PFSK-1 (cell line): ENCODE measurements around the gene INSYN1.

ENCODE experiments used
- FOXP2 ChIP-seq: optimal IDR thresholded peaks from 2 replicates; pipeline ENCODE3; 2011; ENCODE audit warnings: borderline replicate concordance, control low read depth, inconsistent platforms; ENCODE audit not compliant: insufficient read depth; ENCODE audit errors: extremely low read length, extremely low read depth
- POLR2AphosphoS5 ChIP-seq: IDR thresholded peaks from 2 replicates; pipeline ENCODE4 v1.6.1; 2012; ENCODE audit warnings: low read depth, mild to moderate bottlenecking, control low read depth, low read length, moderate library complexity
- REST ChIP-seq, 2 experiments: IDR thresholded peaks; 2 replicates each; pipeline versions ENCODE4 v1.6.1 to v1.8.0; 2011 to 2012; ENCODE audit warnings: low read depth in 2 of 2, low read length in 2 of 2, control low read depth in 1 of 2, inconsistent platforms in 1 of 2, mild to moderate bottlenecking in 1 of 2, moderate library complexity in 1 of 2; ENCODE audit not compliant: insufficient read depth in 1 of 2
- SIN3A ChIP-seq: IDR thresholded peaks from 2 replicates; pipeline ENCODE4 v1.6.1; 2012; ENCODE audit warnings: mild to moderate bottlenecking, low read length, moderate library complexity, borderline replicate concordance; ENCODE audit not compliant: insufficient read depth
- TAF1 ChIP-seq: IDR thresholded peaks from 2 replicates; pipeline ENCODE4 v1.6.1; 2012; ENCODE audit warnings: low read length, control low read depth, borderline replicate concordance; ENCODE audit not compliant: insufficient read depth

Gene INSYN1

GRCh38 chr15:73784291-73784690, 31.1 kb upstream of the INSYN1 start:
- TF ChIP-seq POLR2AphosphoS5 (no peak), TAF1 (no peak), FOXP2 (no peak), SIN3A (no peak), REST (IDR thresholded peaks at IDR 0.05; ENCODE audit: insufficient read depth in 1 of 2, low read depth in 2 of 2, low read length in 2 of 2) (no peak)

GRCh38 chr15:73782344-73782959, 29.3 kb upstream of the INSYN1 start:
- no peak for TF ChIP-seq TAF1
- TF ChIP-seq POLR2AphosphoS5, result no peak
- no peak for TF ChIP-seq REST (IDR thresholded peaks at IDR 0.05; ENCODE audit: insufficient read depth in 1 of 2, low read depth in 2 of 2, low read length in 2 of 2)
- no peak for TF ChIP-seq FOXP2
- no peak for TF ChIP-seq SIN3A

- TF ChIP-seq FOXP2 (no peak), SIN3A (no peak), TAF1 (no peak), REST (IDR thresholded peaks at IDR 0.05; ENCODE audit: insufficient read depth in 1 of 2, low read depth in 2 of 2, low read length in 2 of 2) (no peak), POLR2AphosphoS5 (no peak)
These were observed 28.1 kb upstream of the INSYN1 start for GRCh38 chr15:73781038-73781925.

GRCh38 chr15:73779974-73780373, 26.8 kb upstream of the INSYN1 start:
- no peak for TF ChIP-seq POLR2AphosphoS5
- TF ChIP-seq SIN3A, result no peak
- no peak for TF ChIP-seq REST (IDR thresholded peaks at IDR 0.05; ENCODE audit: insufficient read depth in 1 of 2, low read depth in 2 of 2, low read length in 2 of 2)
